IPS-20b (cell line): Measurements from ENCODE around the gene ICOSLG.
"Not testable (repeated sequence)": the region's sequence is repeated elsewhere in the genome, so short reads cannot be mapped to it uniquely, and the experiment has no call there.

Experiments
- H3K27ac ChIP-seq: one replicate; pipeline ENCODE4 v1.5.1; 2013; ENCODE audit warnings: low read length
- H3K27me3 ChIP-seq: 2 replicates; pipeline ENCODE4 v1.6.1; 2013; ENCODE audit warnings: mild to moderate bottlenecking, low read length, inconsistent platforms; ENCODE audit not compliant: insufficient read depth
- H3K36me3 ChIP-seq: 2 replicates; pipeline ENCODE4 v1.6.1; 2013; ENCODE audit warnings: low read depth, mild to moderate bottlenecking, inconsistent platforms, low read length, moderate library complexity; ENCODE audit not compliant: insufficient read depth
- H3K4me1 ChIP-seq: 2 replicates; pipeline ENCODE4 v1.6.1; 2013; ENCODE audit warnings: mild to moderate bottlenecking, control low read depth, inconsistent platforms, low read length, moderate library complexity; ENCODE audit not compliant: insufficient read depth
- H3K4me3 ChIP-seq: 2 replicates; pipeline ENCODE4 v1.5.1; 2013; ENCODE audit warnings: mild to moderate bottlenecking, low read length, inconsistent platforms
- H3K9ac ChIP-seq: 2 replicates; pipeline ENCODE4 v1.6.1; 2013; ENCODE audit warnings: low read depth, mild to moderate bottlenecking, inconsistent platforms, low read length, moderate library complexity
- H3K9me3 ChIP-seq: 2 replicates; pipeline ENCODE4 v1.6.1; 2013; ENCODE audit warnings: mild to moderate bottlenecking, low read depth, low read length, inconsistent platforms; ENCODE audit not compliant: insufficient read depth

The ICOSLG gene

DNA sequence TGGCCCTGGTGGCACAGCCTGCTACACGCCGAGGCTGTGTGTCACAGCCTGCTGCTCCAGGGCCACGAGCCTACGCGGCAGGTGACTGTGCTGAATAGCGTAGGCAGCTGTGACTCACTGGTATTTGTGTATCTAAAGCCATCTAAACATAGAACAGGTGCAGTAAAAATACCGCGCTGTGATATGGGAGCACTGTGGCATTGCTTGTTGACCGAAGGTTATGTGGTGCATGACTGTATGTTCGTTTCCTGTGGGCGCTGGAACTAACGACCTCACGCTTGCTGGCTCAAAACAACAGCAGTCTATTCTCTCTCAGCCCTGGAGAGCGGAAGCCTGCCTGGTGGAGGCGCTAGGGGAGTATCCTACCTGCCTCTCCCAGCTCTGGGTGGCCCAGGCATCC is 3.2 kb upstream of the ICOSLG start:
- not testable (repeated sequence) for H3K9me3 ChIP-seq, H3K27me3 ChIP-seq, H3K36me3 ChIP-seq, H3K27ac ChIP-seq, H3K9ac ChIP-seq, H3K4me3 ChIP-seq, H3K4me1 ChIP-seq

DNA sequence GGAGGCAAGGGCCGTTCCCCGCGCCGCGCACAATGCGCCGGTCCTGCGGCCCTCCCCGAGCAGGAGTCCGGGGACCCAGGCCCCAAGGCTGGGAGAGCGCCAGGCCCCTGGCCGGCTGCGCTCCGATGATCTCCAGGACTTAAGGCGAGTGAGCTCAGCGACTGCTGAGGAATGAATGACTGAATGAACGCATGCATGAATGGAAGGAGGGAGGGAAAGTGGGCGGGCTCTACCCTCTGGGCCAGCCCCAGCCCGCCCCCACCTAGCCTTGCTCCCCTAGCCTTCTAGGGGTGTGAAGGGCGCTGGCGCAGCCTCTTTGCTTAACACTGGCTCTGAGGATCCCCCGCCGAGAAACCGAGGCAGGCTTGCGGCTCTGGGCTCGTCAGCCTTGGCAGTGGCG is 538 bp upstream of the ICOSLG start:
- H3K4me1 ChIP-seq, H3K36me3 ChIP-seq, H3K27ac ChIP-seq, H3K9ac ChIP-seq, H3K27me3 ChIP-seq, H3K4me3 ChIP-seq, H3K9me3 ChIP-seq: not testable (repeated sequence)

DNA sequence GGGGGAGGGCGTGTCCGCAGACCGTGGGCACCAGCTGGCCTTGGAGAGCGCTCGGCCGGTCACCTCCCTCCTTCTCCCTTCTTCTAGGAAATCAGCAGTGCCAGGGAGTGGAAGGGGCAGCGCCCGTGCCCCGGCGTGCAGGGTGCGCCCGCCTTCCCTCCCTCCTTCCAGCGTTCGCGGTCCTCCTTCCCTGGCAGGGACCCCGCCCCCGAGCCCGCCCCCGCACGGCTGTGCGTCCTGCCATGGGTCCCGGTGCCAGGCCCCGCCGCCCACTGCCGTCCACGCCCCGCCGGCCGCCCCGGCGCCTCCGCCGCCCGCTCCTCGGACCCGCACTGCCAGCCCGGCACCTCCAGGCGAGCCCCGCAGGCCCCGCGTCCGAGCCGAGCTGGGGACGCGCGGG is 390 bp downstream of the ICOSLG start:
- not testable (repeated sequence) for H3K9ac ChIP-seq, H3K27ac ChIP-seq, H3K9me3 ChIP-seq, H3K36me3 ChIP-seq, H3K4me3 ChIP-seq, H3K4me1 ChIP-seq, H3K27me3 ChIP-seq

GRCh38 chr21:44229561-44229960 is 11.2 kb downstream of the ICOSLG start:
- not testable (repeated sequence) for H3K9ac ChIP-seq, H3K27ac ChIP-seq

DNA sequence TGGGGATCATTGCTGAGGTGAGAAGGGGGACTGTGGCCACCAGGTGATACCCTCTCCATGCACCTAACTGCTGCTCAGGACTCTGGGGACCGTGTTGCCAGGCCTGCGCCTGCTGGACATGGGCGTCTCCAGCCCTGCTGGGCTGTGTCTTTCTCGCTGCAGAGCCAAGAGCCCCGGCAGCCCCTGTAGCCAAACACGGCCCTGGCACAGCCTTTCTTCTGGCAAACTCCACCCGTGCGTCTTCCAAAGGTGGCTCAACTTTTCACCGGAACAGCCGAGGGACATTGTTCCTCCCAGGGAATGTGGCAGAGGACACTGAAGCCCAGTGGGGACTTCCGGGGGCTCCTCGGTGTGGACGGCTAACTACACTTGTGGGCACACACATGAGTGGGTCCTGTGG is 12.6 kb downstream of the ICOSLG start:
- not testable (repeated sequence) for H3K27me3 ChIP-seq, H3K4me1 ChIP-seq, H3K9ac ChIP-seq, H3K36me3 ChIP-seq, H3K9me3 ChIP-seq, H3K27ac ChIP-seq, H3K4me3 ChIP-seq

More at GRCh38 chr21:44229561-44229960, 11.2 kb downstream of the ICOSLG start:
- not testable (repeated sequence) for H3K36me3 ChIP-seq, H3K4me1 ChIP-seq, H3K9me3 ChIP-seq, H3K4me3 ChIP-seq, H3K27me3 ChIP-seq

DNA sequence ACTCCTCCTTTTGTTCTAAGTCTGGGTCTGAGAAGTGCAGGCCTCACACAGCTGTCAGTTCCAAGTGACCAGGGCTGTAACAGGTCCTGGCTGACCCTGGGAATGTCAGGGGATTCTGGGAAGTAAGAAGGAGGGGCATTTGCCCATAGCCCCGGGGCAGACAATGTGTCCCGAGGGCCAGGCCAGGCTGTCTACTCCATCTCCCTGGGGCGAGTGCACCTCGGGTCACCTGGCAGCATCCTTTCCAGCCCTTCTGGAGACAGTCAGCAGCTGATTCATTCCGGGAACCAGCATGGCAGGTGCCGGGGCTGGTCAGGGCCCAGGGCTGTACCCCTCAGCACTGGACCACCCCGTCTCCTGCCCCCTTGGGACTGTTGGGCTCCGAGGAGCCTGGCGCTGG is 13.1 kb downstream of the ICOSLG start:
- H3K27ac ChIP-seq, H3K27me3 ChIP-seq, H3K9me3 ChIP-seq, H3K4me3 ChIP-seq, H3K36me3 ChIP-seq, H3K9ac ChIP-seq, H3K4me1 ChIP-seq: not testable (repeated sequence)

DNA sequence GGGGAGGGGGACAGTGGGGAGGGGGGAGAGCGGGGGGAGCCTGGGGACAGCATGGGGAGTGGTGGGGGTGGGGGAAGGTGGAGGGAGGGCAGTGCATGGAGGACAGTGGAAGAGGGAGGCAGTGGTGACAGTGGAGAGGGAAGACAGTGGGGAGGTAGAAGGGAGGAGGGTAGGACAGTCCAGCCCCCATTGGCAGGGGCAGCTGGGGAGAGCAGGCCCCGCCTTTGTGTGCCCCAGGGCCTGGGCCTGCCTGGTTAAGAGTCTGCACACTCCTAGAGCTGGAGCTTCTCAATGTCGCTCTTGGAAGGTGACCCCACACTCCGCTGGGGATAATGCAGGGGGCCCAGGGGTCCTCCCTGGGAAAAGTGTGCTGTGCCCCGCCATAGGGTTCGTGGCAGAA is 15.1 kb downstream of the ICOSLG start:
- H3K27me3 ChIP-seq, H3K9me3 ChIP-seq, H3K4me3 ChIP-seq, H3K9ac ChIP-seq, H3K36me3 ChIP-seq, H3K4me1 ChIP-seq, H3K27ac ChIP-seq: not testable (repeated sequence)

DNA sequence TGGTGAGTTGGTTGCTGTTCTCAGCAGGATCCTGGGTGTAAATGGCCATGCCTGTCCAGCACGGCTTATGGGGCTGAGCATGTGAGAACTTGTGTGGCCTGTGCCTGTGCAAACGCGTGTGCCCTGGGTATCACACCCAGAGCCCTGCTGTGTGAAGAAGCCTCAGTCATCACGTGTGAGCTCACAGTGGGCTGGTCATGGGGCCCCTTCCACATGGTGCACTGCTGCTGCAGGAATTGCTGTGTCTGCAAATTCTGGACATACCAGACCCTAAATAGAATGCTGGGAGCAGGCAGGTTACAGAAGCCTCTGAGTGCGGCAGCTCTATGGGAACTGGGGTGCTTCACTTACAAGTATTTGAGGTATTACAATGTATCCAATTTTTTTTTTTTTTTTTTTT is 17.4 kb downstream of the ICOSLG start:
- H3K9me3 ChIP-seq, H3K9ac ChIP-seq, H3K27ac ChIP-seq, H3K36me3 ChIP-seq, H3K27me3 ChIP-seq, H3K4me3 ChIP-seq, H3K4me1 ChIP-seq: not testable (repeated sequence)

DNA sequence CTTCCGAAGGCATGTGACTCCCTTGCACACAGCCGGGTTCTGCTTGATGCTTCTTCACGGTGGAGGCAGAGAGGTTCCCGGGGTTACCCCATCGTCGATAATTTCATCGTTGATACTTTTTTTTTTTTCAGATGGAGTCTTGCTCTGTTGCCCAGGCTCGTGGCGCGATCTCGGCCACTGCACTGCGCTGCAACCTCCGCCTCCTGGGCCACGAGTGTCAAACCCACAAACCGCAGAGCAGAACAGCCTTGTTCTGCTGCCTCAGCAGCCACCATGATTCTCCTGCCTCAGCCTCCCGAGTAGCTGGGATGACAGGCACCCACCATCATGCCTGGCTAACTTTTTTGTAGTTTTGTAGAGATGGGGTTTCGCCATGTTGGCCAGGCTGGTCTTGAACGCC is 20.1 kb downstream of the ICOSLG start:
- H3K36me3 ChIP-seq, H3K4me1 ChIP-seq, H3K9me3 ChIP-seq, H3K4me3 ChIP-seq, H3K27ac ChIP-seq, H3K9ac ChIP-seq, H3K27me3 ChIP-seq: not testable (repeated sequence)

DNA sequence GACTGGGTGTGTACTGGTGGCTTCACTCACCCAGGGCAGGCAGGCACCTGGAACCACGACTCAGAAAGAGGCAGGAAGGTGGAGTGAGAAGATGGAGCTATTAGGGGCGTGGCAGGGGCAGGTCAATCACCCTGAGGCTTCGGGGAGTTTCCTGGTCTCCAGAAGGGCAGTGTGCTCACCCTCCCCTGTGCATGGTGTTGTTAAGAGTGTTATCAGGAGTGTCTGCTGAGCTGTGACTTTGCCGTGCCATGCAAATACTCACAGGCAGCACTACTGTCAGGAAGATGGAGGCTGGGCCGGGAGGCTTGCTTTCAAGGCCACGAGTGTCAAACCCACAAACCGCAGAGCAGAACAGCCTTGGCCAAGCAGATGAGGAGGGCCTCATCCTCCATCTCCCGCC is 22.3 kb downstream of the ICOSLG start:
- H3K4me1 ChIP-seq, H3K36me3 ChIP-seq, H3K27me3 ChIP-seq, H3K9ac ChIP-seq, H3K4me3 ChIP-seq, H3K9me3 ChIP-seq, H3K27ac ChIP-seq: not testable (repeated sequence)

GRCh38 chr21:44211978-44212377 is 28.8 kb downstream of the ICOSLG start:
- not testable (repeated sequence) for H3K27me3 ChIP-seq

GRCh38 chr21:44211574-44211973 is 29.2 kb downstream of the ICOSLG start:
- H3K27me3 ChIP-seq, H3K27ac ChIP-seq: not testable (repeated sequence)

More at GRCh38 chr21:44211978-44212377, 28.8 kb downstream of the ICOSLG start:
- H3K9ac ChIP-seq, H3K4me3 ChIP-seq, H3K4me1 ChIP-seq, H3K9me3 ChIP-seq, H3K36me3 ChIP-seq, H3K27ac ChIP-seq: not testable (repeated sequence)

GRCh38 chr21:44207860-44208646 is 32.7 kb downstream of the ICOSLG start:
- H3K9ac ChIP-seq, H3K27ac ChIP-seq, H3K27me3 ChIP-seq, H3K4me3 ChIP-seq, H3K9me3 ChIP-seq, H3K36me3 ChIP-seq, H3K4me1 ChIP-seq: not testable (repeated sequence)

More at GRCh38 chr21:44211574-44211973, 29.2 kb downstream of the ICOSLG start:
- not testable (repeated sequence) for H3K4me1 ChIP-seq, H3K36me3 ChIP-seq, H3K9ac ChIP-seq, H3K4me3 ChIP-seq, H3K9me3 ChIP-seq
